NCI-H2196 (cell line): ENCODE measurements around the gene STK33.

Experiments
- DNase-seq: peaks from one replicate; lab custom pipeline; 2025; ENCODE audit not compliant: unreplicated experiment; lab: John Stamatoyannopoulos, UW

Gene STK33

DNA sequence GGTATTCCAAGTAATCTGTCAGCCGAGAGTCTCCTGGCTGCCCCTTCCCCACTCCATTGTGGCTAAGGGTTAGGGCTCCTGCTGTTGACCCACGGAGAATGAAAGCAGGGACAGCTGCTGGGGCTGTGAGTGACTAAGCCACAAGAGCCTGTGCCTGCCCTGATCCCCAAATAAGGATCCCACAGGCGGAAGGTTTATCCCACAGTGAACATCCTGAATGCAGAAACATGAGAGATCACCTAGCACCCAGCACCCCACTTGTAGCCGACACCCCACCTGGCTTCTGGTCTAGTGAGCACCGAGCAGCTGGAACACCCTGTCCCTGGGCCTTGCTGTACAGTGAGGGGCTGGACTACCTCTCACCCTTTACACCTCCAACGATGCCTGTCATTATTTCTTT is 212.7 kb downstream of the STK33 start:
- DNase-seq, result no peak

DNA sequence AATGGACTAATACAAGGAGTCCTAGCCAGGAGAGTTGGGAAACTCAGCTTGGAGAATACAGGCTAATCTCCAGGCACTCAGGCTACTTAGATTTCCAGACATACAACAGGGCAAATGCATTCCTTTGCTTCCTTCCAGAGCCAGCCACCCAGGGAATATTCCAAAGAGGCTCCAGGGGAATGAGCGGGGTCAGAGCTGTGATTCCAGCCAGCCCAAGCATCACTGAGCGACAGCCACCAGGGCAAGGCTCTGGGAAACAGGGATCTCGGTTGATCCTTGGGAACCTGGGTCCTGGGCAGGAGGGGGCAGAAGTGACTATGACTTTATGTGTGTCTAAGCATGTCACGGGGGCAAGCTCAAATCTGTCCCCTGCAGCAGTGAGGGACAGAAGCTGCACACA is 218.1 kb downstream of the STK33 start:
- DNase-seq, result no peak

DNA sequence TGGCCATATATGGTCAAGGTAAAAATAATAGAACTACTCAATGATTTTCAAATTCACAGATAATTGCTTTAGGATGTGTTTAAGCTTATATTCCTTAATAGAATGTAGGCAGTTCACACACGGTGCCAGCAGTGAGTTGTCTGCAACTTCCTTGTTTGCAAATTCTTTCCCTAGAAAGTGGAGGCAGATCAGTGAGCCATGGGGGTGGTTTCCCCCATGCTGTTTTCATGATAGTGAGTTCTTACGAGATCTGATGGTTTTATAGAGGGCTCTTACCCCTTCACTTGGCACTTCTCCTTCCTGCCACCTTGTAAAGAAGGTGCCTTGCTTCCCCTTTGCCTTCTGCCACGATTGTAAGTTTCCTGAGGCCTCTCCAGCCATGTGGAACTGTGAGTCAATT is 218.6 kb downstream of the STK33 start:
- DNase-seq, result no peak

GRCh38 chr11:8374716-8375115 is 219.3 kb downstream of the STK33 start:
- DNase-seq, result no peak

- no peak for DNase-seq
Observed at GRCh38 chr11:8373519-8374432, 220.3 kb downstream of the STK33 start.

DNA sequence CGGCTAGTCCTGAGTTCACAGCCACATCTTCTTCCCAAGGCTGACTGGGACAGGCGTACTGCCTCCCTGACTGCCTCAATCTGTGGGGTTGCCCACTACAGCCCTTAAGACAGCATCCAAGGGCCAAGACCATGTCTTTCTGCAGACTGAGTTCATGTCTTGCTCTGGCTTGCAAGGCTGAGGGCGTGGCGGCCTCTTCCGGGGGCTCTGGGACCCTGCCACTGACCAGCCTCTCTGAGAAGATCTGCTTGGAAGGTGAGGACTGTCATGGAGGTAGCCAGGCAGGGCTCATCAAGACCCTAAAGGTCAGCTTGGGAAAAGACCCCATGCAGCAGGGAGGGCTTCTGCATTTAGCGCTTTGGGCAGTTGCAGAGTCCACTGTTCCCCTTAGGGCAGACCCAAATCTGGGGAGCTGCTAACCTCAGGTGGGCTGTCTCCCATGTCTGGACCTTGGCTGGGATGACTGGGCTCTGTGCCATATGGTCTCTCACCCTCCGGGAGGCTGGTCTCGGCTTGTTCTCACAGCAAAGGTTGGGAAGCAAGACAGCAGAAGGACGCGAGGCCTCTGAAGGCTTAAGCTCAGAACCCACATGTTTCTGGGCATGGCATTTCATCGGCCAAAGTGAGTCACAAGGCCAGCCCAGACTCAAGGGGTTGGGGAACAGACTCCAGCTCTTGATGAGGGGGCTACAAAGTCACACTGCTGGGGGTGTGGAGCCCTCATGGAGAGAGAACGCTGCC is 221.2 kb downstream of the STK33 start:
- no peak for DNase-seq

- DNase-seq, result no peak
Observed at GRCh38 chr11:8371516-8371884, 222.5 kb downstream of the STK33 start.

DNA sequence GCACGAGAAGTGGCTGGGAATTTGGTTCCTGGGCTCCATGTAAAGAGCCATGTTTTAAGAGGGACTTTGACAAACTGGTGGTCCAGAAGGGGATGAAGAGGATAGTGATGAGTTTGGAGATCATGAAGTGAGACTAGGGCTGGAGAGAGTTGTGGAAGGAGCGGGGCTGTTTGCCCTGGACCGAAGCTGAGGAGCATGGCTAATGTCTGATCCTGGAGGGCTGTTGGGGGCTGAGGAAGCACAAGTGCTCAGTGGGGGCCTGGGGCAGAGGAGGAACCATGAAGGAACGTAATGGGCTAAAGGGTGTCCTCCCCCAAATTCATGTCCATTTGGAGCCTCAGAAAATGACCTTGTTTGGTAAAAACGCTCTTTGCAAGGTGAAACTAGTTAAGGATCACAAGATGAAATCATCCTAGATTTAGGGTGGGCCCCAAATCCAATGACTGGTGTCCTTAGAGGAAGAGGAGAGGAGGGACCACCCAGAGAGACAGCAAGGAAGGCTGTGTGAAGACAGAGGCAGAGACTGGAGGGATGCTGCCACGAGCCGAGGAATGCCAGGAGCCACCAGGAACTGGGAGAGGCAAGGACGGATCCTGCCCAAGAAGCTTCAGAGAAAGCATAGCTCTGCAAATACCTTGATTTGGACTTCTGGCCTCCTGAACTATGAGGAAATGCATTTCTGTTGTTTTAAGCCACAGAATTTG is 223.1 kb downstream of the STK33 start:
- no peak for DNase-seq

DNA sequence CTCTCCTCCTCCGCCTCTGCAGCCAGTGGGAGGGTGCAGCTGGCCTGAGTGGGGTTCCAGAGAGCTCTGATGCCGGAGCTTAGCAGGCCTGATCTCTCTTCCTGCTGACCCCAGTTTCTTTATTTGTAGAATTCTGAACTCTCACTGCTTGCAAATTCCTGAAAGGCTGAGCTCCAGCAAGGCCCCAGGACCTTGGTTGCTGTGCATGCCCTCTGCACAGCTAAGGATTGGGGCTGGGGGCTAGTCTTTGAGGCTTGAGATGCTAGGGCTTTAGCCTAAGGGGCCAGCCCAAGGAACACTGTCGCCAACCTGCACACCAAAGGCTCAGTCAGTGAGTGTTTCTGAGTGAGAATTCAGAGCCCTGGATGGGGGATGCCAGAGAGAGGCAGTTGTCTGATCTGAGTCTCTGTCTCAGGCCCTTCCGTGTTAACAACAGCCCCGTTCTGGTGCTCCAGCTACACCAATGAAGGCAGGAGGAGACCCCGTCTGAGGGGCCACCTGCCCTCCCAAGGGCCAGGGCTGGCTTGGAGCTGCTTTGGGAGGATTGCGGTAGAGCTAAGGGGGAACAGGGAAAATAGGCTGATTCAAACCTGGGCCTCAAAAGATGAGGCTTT is 224.3 kb downstream of the STK33 start:
- DNase-seq, result no peak

DNA sequence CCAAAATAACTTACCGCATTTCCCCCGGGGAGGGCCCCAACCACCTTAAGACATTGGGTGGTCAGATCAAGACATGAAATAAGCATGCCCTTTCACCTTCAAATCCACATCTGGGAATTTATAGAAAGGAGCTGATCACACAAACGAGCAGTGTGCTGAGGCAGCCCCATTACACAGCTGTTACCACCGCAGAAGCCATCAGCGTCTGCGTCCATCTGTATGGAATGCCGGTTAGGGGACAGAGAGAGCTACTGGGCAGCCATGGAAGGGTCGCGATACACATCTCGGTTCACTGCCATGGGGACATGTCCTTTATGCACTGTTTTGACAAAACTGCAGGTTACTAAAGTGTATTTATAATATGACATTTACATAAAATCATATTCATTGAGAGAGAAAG is 225.3 kb downstream of the STK33 start:
- no peak for DNase-seq

- DNase-seq, result no peak
Observed at GRCh38 chr11:8368194-8368593, 225.8 kb downstream of the STK33 start.

GRCh38 chr11:8366316-8366715 is 227.7 kb downstream of the STK33 start:
- no peak for DNase-seq

DNA sequence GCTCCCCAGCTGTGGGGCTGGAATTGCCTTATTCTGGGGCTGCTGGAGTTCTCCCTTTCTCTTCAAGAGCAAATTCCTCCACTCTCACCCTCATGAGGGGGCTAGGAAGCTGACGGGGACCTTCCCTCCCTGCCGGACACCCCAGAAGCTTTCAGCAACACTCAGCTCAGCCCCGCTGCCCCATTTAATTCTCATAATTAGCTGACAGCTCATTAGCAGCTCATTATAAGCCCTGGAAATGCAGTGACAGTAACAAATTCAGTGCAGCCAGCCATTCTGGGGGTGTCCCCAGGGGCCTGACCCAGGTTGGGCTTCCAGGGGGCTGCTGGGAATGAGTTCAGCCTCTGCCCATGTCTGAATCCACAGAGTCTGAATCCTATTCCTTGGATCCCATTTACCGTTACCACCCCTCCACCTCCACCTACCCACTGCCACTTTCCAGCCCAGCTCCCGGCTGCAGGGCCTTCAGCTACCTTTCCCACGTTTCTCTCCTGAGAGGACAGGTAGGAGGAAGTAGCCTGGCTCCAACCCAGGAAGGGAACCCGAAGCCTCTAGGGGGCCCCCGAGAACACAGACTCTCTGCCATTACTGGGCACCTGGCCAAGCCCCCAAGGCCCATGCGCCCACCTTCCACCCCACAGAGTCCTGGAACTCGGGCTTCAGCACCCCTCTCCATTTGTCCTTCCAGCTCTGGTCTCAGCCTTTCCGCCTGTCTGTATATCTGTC is 228.6 kb downstream of the STK33 start:
- no peak for DNase-seq

DNA sequence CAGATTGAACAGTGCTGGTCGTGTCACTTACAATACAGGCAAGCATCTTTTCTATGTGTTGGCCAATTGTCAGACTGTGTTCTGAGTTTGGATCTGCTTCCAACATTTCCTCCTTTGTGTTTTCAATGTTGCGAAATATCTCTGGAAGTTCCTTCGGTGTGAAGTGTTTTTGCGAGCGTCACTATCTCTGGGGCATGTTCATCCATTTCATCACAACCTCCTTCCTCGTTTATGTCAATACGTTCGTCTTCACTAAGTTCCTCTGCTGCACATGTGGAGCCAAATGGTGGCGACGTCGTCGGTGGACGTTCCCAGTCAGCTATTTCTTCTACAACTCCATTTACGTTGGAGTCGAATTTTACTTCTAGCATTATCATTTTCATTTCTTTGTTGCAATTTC is 230.1 kb downstream of the STK33 start:
- DNase-seq, result no peak

DNA sequence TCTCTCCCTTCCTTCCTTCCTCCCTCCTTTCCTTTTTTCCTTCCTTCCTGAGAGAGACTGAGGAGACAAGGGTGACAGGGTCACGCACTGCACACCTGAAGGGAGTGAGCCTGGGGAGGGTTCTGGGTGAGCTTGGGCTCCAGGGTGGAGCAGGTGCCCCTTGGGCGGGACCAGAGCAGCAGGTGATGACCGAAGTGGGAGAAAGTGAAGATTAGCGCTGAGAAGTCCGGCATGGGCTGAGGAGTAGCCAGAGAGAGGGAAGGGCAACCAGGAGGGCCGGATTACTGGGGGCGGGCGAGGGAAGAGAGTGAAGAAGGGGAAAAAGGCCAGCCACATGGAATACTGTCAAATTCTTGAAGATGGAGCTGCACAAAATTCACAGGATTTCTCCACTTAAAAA is 231.1 kb downstream of the STK33 start:
- no peak for DNase-seq

DNA sequence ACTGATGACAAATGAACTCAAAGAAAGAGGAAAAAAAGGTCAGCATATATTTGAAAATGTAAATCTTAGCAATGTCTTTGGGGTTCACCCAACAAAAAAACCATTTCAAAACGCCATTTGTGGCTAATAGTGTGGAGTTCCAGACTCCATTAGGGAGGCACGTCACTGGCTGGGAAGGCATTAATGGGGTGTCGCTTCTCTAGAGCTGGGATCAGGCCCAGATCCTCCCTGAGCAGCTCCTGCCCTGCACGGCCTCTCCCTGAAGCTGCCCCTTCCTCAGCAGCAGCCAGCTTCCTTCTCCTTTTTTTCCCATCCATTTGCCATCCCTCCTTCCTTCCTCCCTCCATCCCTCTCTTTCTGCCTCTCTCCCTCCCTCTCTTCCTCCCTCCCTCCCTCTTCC is 231.5 kb downstream of the STK33 start:
- DNase-seq, result no peak

DNA sequence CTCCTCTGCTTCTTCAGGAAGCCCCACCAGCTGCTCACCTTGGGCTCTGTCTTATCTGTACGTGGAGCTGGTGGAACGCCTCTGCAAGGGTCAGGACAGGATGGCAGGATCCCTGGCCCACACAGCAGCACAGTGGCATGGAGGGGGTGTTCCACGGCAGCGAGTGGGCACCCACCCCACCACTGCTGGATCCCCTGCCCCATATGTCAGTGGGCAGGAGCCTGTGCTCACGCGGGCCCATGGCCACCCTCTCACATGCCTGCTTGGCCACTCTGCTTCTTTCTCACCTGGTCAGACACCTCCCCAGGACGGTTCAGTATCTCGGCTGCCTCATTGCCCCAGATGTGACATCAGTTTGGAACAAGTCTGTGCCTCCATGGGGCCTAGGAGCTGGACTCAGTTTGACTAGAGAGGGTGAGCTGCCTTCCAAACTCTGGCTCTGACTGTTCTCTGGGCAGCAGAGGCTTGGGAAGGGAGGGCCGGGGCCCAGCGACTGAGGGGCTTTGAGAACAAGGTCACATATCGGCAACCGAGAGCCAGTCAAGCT is 232.3 kb downstream of the STK33 start:
- no peak for DNase-seq

GRCh38 chr11:8361206-8361605 is 232.8 kb downstream of the STK33 start:
- no peak for DNase-seq

- DNase-seq, result no peak
Observed at GRCh38 chr11:8360086-8360828, 233.8 kb downstream of the STK33 start.

GRCh38 chr11:8359521-8359920 is 234.5 kb downstream of the STK33 start:
- DNase-seq, result no peak
